ENCODE measurements around the gene DIS3L2.

GRCh38 chr2:232240906-232241305, 279.4 kb downstream of the DIS3L2 start:
- TF ChIP-seq HDAC2 (IDR thresholded peaks at IDR 0.05; ENCODE audit: borderline replicate concordance in 1 of 2, low read depth in 2 of 2, low read length in 2 of 2): no peak
- TF ChIP-seq KDM1A (IDR thresholded peaks at IDR 0.05; ENCODE audit: borderline replicate concordance, low read length): no peak
- no peak for TF ChIP-seq POLR2A (IDR thresholded peaks at IDR 0.05; ENCODE audit: control extremely low read depth in 1 of 2, low read depth in 2 of 2, low read length in 2 of 2)
- no peak for TF ChIP-seq SUZ12 (IDR thresholded peaks at IDR 0.05; ENCODE audit: low read length)
- no peak for TF ChIP-seq CTCF (IDR thresholded peaks at IDR 0.05; ENCODE audit: control extremely low read depth in 1 of 3, insufficient read depth in 1 of 3, low read depth in 1 of 3, low read length in 3 of 3)

All from H1 (cell line).